Heart right ventricle (tissue), 16 donors: Measurements from ENCODE around the gene SGSM2. TPM values are rescaled to one million over a fixed set of nuclear protein-coding genes. Genes with fewer than 3 reads are reported as not detected.

Source experiments
- ATAC-seq, 8 donors: fragments of 200-7000 bp; cut with Tn5 transposase; one replicate each; pipeline ENCODE4 v1.9.1; 2020; ENCODE audit warnings: mild to moderate bottlenecking in 8 of 8, moderate library complexity in 8 of 8, moderate number of reproducible peaks in 1 of 8
- DNase-seq, 2 donors: peaks; one replicate each; pipeline ENCODE4 v3.0.0-alpha.2; 2020
- H3K27ac ChIP-seq, 10 donors: fragments of 200-600 bp; sonication (generic) in 2 of 10; one replicate each; pipeline versions ENCODE4 v1.5.0 to v1.8.0; 2020 to 2022; ENCODE audit warnings: mild to moderate bottlenecking in 3 of 10
- H3K27me3 ChIP-seq, 7 donors: fragments of 200-600 bp; one replicate each; pipeline ENCODE4 v1.8.0; 2021 to 2022; ENCODE audit warnings: mild to moderate bottlenecking in 2 of 7
- H3K36me3 ChIP-seq, 9 donors: fragments of 200-600 bp; sonication (generic) in 1 of 9; one replicate each; pipeline versions ENCODE4 v1.5.0 to v1.8.0; 2020 to 2022; ENCODE audit warnings: mild to moderate bottlenecking in 2 of 9
- H3K4me1 ChIP-seq, 9 donors: fragments of 200-600 bp; sonication (generic) in 1 of 9; one replicate each; pipeline versions ENCODE4 v1.5.0 to v1.8.0; 2020 to 2022; ENCODE audit warnings: mild to moderate bottlenecking in 4 of 9
- H3K4me3 ChIP-seq, 10 donors: fragments of 200-600 bp; sonication (generic) in 2 of 10; one replicate each; pipeline versions ENCODE4 v1.5.0 to v1.8.0; 2020 to 2022; ENCODE audit warnings: mild to moderate bottlenecking in 7 of 10, moderate library complexity in 2 of 10
- H3K9me3 ChIP-seq, 11 donors: fragments of 200-600 bp in 10 of 11; sonication (generic) in 2 of 11; one replicate each; pipeline versions ENCODE4 v1.5.0 to v1.8.0; 2013 to 2022; ENCODE audit warnings: mild to moderate bottlenecking in 2 of 11, control low read depth in 1 of 11, moderate library complexity in 1 of 11
- WGBS, 2 donors: extraction: QIAGEN DNeasy Blood & Tissue Kit; methylation state at CpG; one replicate each; pipeline ENCODE4 v1.1.7; 2013; ENCODE audit warnings: inconsistent platforms in 1 of 2; 5-methylcytosine and 5-hydroxymethylcytosine counted together
- intact Hi-C, 10 donors: fragments of 100-400 bp; cut with DNase I; formaldehyde crosslinking; loops; one replicate each; pipeline versions ENCODE4 v1.11.1 to v1.14.2; 2022
- polyA plus RNA-seq, 2 donors: library from polyadenylated mRNA; stranded (reverse); fragments of 200-250 nt; gene quantifications; one replicate each; pipeline ENCODE4 v1.2.3, GENCODE V29; 2013
- total RNA-seq, 10 donors: library from RNA; stranded (reverse); fragmentation: NEBNext Ultra II Directional in 3 of 10; extraction: Animal tissue kit (Norgen Biotek cat#: 25700) in 3 of 10; gene quantifications; one replicate each; pipeline versions ENCODE4 v1.2.1 to v1.2.4, GENCODE V29; 2021 to 2023
- TF ChIP-seq, protein P1 (sequence below), 9 donors: fragments of 200-600 bp; sonication (generic) in 2 of 9; IDR thresholded peaks; one replicate each; pipeline versions ENCODE4 v1.5.0 to v1.8.0; 2021 to 2022; ENCODE audit warnings: antibody characterized with exemption in 9 of 9, mild to moderate bottlenecking in 5 of 9, moderate library complexity in 1 of 9
- donor health status: Arrhythmogenic right ventricular cardiomyopathy.
- donor health status: ischemic (EF 13 %, LVEDD 7.1; RV severe dilation, severe dysfunction).
- donor health status: healthy with polysubstance abuse.
- donor health status: DM: no; HTN: yes; CAD: no.
- donor health status: DM: no; HTN: no; CAD: no.
- donor health status: ischemic (EF 25% LVEDD 6.9; RV normal size, moderate dysfunction).
- donor health status: ischemic (EF 25% LVEDD 5.7; RV mildly dilated, moderate dysfunction).
- donor health status: healthy.
- donor health status: DM: yes; HTN: yes; CAD: no.
- donor health status: Ischemic cardiomyopathy.
- donor health status: ischemic (EF 35%, LVEDD 5.7; RV mildly dilated, moderate dysfunction).
- donor health status: nonischemic (EF 11% LVEDD 7.7; RV severe dilation, severe dysfunction).
- donor health status: DM: yes; HTN: yes; CAD: no.
- donor health status: PGD.
- donor health status: ischemic (EF 29% LVEDD 5.4; RV normal size, mild dysfunction).
- donor health status: nonischemic (EF 23%, LVEDD 6.1; RV moderate dilation, normal function).

Gene SGSM2
- total and polyA plus RNA-seq, 12 donors, result 21.0 to 75.1 (median 27.0) TPM

DNA sequence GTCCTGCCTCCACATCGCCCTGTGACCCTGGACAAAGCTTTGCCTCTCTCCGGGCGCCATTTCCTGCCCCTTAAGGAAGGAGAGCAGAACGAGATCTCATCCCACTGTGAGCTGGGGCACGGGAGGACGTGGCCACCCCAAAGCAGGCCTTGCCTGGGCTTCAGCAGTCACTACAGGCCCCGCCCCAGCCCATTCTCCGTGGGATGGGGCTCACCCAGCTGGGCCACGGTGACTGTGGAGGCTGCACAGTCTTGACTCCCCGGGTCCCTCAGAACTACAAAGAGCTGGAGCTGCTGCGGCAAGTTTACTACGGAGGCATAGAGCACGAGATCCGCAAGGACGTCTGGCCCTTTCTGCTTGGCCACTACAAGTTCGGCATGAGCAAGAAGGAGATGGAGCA is 35.4 kb downstream of the SGSM2 start:
- intact Hi-C loops, result no loop called here
- DNase-seq, result no peak
- Histone ChIP-seq H3K36me3 (peaks cover 0 to 71% (median 3%) of the 10 kb centered on the region in 9 donors), H3K4me3 (no peak overlapping the region), H3K27me3 (no peaks in the 10 kb centered on the region), H3K4me1 (peaks cover 12 to 25% (median 18%) of the 10 kb centered on the region in 9 donors), H3K9me3 (no peaks in the 10 kb centered on the region), H3K27ac (no peak overlapping the region)
- 86 to 92% methylated on average over 16 of the region's 16 CpGs for WGBS, 2 donors
- no peak for ATAC-seq
- TF ChIP-seq, protein P1, sequence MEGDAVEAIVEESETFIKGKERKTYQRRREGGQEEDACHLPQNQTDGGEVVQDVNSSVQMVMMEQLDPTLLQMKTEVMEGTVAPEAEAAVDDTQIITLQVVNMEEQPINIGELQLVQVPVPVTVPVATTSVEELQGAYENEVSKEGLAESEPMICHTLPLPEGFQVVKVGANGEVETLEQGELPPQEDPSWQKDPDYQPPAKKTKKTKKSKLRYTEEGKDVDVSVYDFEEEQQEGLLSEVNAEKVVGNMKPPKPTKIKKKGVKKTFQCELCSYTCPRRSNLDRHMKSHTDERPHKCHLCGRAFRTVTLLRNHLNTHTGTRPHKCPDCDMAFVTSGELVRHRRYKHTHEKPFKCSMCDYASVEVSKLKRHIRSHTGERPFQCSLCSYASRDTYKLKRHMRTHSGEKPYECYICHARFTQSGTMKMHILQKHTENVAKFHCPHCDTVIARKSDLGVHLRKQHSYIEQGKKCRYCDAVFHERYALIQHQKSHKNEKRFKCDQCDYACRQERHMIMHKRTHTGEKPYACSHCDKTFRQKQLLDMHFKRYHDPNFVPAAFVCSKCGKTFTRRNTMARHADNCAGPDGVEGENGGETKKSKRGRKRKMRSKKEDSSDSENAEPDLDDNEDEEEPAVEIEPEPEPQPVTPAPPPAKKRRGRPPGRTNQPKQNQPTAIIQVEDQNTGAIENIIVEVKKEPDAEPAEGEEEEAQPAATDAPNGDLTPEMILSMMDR (IDR thresholded peaks at IDR 0.05), result no peak

DNA sequence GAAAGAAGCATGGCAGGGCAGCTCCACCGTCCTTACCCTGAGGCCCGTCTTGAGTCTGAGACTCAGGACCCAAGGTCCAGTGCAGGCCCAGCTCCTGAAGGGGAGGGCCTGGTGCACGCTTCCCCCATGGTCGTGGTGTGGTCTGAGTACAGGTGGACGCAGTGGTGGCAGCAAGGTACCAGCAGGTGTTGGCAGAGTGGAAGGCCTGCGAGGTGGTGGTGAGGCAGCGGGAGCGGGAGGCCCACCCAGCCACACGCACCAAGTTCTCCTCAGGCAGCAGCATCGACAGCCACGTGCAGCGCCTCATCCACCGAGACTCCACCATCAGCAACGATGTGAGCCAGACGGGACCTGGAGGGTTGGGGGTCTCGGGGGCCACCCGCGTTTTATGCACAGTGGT is 35.9 kb downstream of the SGSM2 start:
- Histone ChIP-seq H3K27ac (no peak overlapping the region), H3K9me3 (no peaks in the 10 kb centered on the region), H3K4me1 (peaks cover 10 to 20% (median 13%) of the 10 kb centered on the region in 9 donors), H3K27me3 (no peaks in the 10 kb centered on the region), H3K36me3 (peaks cover 0 to 76% (median 8%) of the 10 kb centered on the region in 9 donors), H3K4me3 (no peak overlapping the region)
- ATAC-seq, result no peak
- intact Hi-C loops, result no loop called here
- DNase-seq, result no peak
- TF ChIP-seq, protein P1 (IDR thresholded peaks at IDR 0.05), result no peak
- WGBS, 2 donors, result 96% methylated on average over 18 of the region's 18 CpGs

DNA sequence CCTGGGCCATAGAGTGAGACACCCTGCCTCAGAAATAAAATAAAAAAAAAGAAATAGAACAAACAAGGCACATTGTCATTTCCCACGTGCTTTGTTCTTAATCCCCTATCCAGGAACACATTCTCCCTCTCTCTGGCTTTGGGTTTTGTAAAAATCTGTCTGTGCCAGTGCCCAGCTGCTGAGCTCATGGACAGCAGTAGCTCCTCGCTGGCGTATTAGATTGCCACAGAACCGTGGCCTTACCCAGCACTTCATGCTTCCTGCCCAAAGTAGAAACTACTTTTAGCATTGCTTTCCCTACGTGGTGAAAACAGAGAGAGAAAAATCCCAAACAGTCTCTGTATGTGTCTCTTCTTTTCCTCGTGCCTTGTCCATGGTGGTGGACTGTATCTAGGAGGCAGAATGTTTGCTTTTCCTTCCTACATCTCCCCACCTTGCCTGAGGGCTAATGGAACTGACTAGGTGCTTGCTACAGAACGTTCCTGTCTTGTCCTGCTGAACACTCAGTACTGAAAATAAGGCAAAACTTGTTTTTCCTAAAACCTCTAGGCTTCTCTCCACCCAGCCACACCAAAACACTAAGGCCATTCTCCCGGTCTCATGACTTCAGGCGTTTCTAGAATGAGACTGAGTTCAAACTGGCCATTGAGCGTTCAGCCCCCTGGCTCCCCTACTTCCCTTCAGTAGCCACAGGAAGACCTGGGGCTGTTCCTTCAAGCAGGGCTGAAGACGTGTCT is 37.4 kb downstream of the SGSM2 start:
- ATAC-seq, result no peak

DNA sequence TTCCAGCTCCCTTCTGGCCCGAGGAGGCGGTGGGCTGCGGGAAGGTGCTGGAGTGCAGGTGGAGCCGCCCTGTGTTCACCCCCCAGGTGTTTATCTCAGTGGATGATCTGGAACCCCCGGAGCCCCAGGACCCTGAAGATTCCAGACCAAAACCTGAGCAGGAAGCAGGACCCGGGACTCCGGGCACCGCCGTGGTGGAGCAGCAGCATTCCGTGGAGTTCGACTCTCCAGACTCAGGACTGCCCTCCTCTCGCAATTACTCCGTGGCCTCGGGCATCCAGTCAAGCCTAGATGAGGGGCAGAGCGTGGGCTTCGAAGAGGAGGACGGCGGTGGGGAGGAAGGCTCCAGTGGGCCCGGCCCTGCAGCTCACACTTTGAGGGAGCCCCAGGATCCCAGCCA is 38.1 kb downstream of the SGSM2 start:
- no peaks in the 10 kb centered on the region for H3K4me1 ChIP-seq
- ATAC-seq, result no peak
- H3K9me3 ChIP-seq, result no peaks in the 10 kb centered on the region
- DNase-seq, result no peak
- TF ChIP-seq, protein P1 (IDR thresholded peaks at IDR 0.05), result no peak
- H3K27ac ChIP-seq, result no peak overlapping the region
- no peak overlapping the region for H3K4me3 ChIP-seq
- intact Hi-C loops, result no loop called here
- no peaks in the 10 kb centered on the region for H3K27me3 ChIP-seq
- WGBS, 2 donors, result 91 to 92% methylated on average over 19 of the region's 19 CpGs
- peaks cover 0 to 95% (median 11%) of the 10 kb centered on the region in 9 donors for H3K36me3 ChIP-seq

More for the DNA sequence above, 37.4 kb downstream of the SGSM2 start:
- Histone ChIP-seq H3K27ac (no peak overlapping the region), H3K4me1 (peaks cover 0 to 5% (median 0%) of the 10 kb centered on the region in 9 donors), H3K4me3 (no peak overlapping the region), H3K27me3 (no peaks in the 10 kb centered on the region), H3K36me3 (peaks cover 0 to 91% (median 10%) of the 10 kb centered on the region in 9 donors), H3K9me3 (no peaks in the 10 kb centered on the region)
- no peak for DNase-seq
- intact Hi-C loops, result no loop called here
- WGBS, 2 donors, result 88% methylated on average over 11 of the region's 11 CpGs
- TF ChIP-seq, protein P1 (IDR thresholded peaks at IDR 0.05), result no peak
